ENCODE data around the gene FANCE.
"Not testable (repeated sequence)": the region's sequence is repeated elsewhere in the genome, so short reads cannot be mapped to it uniquely, and the experiment has no call there.

The FANCE gene

GRCh38 chr6:35500782-35501181, 48.6 kb downstream of the FANCE start:
- no peak for FAIRE-seq

- no peak for FAIRE-seq
Observed at GRCh38 chr6:35501784-35502183, 49.6 kb downstream of the FANCE start.

GRCh38 chr6:35503534-35503933, 51.4 kb downstream of the FANCE start:
- FAIRE-seq = no peak

- no peak for FAIRE-seq
Observed at GRCh38 chr6:35505999-35506412, 53.9 kb downstream of the FANCE start.

- FAIRE-seq = no peak
Observed at GRCh38 chr6:35506536-35506935, 54.4 kb downstream of the FANCE start.

- no peak for FAIRE-seq
Observed at GRCh38 chr6:35507221-35507620, 55.1 kb downstream of the FANCE start.

- FAIRE-seq = no peak
Observed at GRCh38 chr6:35508027-35508426, 55.9 kb downstream of the FANCE start.

- no peak for FAIRE-seq
Observed at GRCh38 chr6:35508542-35508941, 56.4 kb downstream of the FANCE start.

GRCh38 chr6:35510916-35511561, 58.9 kb downstream of the FANCE start:
- FAIRE-seq = no peak

GRCh38 chr6:35511562-35511941, 59.4 kb downstream of the FANCE start:
- no peak for FAIRE-seq

GRCh38 chr6:35512006-35512405, 59.9 kb downstream of the FANCE start:
- FAIRE-seq = no peak

GRCh38 chr6:35512740-35513139, 60.6 kb downstream of the FANCE start, which contains the start of gene TULP1:
Gene TULP1, minus strand, starts transcription at chr6:35512896. Its CDS starts 38 bp downstream, at chr6:35512858.
- no peak for FAIRE-seq

- FAIRE-seq = no peak
Observed at GRCh38 chr6:35514587-35514986, 62.4 kb downstream of the FANCE start.

- FAIRE-seq = not testable (repeated sequence)
Observed at GRCh38 chr6:35515939-35516338, 63.8 kb downstream of the FANCE start.
